ENCODE measurements around the gene NR6A1.

The NR6A1 gene

DNA sequence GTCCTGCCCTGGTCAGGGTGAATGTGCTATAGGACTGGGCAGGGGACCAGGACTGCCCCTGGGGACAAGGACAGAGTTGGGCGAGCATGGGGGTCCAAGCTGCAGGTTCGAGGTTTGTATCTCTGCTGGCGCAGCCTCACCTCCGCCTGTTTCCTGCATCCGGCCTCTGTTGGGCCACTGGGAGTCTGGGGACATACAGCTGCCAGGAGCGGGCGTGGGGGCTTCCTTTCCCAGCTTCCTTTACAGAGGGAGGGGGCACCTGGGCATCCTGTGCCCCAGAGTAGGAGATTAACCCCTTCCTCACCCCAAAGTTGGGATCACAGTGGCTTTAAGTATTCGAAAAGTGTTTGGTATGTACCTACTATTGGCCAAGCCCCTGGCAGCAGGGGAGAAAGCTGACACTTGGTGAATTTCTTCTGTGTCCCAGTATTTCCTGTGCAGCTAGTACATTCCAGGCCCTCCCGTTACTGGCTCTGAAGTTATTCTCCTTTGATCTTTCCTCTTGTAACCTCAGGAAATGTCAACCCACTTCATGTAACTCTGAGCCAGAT lies 24.8 kb upstream of the NR6A1 start:
- no peak for DNase-seq (ENCODE audit: low spot score)

DNA sequence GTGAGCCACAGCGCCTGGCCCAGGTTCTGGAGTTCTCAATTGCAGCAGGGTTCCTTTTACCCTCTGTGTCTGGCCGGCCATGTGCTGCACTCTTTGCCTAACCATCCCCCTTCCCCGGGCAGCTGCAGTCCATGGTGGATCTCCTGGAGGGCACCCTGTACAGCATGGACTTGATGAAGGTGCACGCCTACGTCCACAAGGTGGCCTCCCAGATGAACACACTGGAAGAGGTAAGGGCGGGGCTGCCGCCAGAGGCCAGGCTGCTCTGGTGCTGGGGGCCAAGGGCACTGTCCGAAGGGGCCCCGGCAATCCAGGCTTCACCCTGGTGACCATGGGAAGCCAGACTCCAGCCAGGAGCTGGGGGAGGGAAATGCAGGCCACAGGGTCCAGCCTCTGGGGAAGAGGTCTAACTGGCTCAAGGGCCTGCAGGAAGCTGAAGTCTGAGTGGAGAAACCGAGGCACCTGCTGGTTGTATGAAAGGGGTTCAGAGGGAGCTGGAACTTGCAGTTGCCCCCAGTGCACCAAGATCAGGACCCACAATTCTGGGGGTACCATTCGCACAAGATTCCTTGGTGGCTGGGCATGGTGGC lies 23.9 kb upstream of the NR6A1 start:
- no peak for DNase-seq (ENCODE audit: low spot score)

DNA sequence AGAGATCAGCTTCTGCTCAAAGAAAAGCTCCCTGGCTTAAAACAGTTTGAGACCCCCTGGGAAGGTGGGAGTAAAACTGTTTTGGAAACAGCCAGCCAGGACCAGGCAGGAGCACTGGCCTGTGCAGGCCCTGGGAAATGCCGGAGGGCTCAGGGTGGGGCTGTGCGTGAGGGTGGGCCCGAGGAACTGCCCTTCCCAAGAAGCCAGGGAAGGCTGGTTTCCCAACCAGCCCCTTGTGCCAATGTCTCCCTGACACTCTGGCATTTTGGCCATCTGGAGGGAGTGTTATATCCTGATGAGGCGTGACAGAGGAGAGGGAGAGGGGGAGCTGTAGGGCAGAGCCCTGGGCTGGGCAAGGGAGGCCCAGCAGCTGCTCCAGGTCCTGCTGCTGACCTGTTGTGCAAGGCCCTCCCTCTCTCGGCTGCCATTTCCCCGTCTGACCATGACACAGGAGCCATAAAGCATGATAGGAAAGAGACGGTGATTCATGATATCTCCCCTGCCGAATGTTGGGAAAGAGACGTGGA lies 22.0 kb upstream of the NR6A1 start:
- DNase-seq (ENCODE audit: low spot score), result no peak

DNA sequence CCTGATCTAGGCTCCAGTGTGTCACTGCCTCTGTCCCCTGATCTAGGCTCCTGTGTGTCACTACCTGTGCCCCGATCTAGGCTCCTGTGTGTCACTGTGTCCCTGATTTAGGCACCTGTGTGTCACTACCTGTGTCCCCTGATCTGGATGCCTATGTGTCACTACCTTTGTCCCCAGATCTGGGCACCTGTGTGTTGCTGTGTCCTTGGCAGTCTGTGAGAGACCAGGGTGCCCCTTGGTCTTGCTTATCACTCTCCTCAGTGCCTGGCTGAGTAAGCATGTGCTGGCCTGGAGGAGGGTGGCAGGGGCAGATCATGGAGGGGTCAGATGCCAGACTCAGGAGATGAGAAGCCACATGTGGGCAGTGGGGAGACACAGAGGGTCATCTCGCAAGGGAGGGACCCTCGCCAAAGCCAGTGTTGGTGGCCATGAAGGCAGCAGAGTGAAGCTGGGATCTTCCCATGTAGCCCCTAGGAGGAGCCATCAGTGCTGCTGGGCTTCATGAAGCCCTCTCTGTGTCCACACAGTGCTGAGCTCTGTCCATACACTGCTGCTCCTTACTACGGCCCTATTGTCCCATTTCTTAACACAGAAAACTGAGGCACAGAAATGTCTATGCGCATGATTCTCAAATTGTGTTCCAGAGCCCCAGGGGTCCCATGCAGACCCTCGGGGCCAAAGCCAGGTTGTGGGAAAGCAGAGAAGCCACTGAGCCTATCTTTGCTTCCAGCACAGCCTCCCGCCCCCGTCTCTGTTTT lies 21.3 kb upstream of the NR6A1 start:
- DNase-seq (ENCODE audit: low spot score), result no peak

DNA sequence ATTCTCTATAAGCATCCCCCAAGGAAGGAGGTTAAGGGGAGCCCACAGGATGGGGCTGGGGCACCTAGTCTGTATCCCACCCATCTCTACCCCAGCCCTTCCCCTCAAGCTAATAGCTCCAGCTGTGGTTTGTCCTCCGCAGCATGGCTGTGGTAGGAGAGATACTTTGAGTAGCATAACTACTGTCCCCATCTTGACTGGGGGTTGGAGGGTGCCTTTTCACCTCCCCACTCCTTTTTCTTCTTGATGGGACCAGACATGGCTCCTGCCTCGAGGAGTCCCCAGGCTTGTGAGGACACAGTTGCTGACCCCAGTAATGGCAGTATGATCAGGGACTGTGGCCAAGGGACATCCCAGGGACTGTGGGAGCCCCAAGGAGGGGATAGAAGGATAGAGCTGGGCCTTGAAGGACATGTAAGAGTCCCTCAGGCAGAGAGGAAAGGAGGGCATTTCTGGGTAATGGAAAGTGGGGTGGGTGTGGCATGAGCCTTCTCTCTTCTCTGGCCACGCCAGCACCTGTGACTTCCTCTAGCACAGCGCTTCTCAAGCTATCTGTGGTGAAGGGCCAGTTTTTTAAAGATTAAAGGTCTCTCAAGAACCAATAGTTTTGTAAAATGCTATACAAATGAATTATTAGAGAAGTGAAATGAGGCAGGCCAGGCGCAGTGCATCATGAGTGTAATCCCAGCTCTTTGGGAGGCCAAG lies 19.8 kb upstream of the NR6A1 start:
- DNase-seq (ENCODE audit: low spot score), result no peak

DNA sequence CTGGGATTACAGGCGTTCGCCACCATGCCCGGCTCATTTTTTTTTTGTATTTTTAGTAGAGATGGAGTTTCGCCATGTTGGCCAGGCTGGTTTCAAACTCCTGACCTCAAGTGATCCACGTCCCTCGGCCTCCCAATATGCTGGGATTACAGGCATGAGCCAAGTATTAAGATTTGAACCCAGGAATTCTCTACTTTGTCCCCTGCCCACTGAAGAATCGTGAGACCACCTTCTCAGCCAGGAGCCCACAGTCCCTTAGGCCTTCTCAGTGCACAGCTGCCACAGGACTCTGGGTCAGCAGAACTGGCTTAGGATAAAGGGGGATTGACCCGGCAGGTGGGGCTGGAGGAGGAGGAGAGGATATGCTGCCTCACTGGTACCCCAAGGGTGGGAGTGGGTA lies 19.2 kb upstream of the NR6A1 start:
- no peak for DNase-seq (ENCODE audit: low spot score)

DNA sequence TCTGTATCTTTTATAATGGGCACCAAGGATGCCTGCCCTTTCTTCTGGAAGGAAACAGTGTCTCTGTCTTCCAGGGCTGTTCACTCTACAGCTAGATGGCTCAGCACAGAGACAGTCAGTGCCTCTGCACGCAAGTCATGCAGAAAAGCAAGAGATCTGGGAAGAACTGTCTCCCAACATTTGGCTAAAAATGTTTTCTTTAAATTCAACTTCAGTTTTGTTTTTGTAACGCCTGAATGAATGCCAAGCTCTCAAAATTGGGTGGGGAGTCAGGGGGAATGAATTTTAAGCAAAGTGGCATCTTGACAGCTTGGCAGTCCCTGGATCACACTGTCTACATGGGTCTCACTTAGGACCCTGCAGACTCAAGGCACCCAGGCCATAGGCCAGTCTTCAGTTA lies 18.4 kb upstream of the NR6A1 start:
- DNase-seq (ENCODE audit: low spot score), result no peak

DNA sequence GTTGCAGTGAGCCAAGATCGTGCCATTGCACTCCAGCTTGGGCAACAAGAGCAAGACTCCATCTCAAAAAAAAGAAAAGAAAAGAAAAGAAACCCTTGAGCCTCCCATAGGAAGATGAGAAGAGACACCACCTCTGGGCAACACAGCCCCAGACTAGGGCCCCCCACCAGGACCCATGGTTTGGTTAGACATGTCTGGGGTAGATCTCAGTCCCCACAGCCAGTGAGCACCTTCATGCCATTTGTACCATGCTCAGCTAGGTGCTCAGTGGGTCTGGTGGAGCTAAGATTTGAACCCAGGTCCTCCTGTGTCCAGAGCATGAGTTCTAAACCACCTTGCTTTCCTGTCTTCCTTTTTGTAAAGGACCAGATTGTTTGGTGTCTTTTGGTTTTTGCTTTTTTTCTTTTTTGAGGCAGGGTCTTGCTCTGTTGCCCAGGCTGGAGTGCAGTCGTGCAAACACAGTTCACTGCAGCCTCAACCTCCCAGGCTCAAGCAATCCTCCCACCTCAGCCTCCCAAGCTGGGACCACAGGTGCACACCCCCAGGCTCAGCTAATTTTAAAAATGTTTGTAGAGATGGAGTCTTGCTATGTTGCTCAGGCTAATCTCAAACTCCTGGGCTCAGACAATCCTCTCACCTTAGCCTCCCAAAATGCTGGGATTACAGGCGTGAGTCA lies 17.6 kb upstream of the NR6A1 start:
- no peak for DNase-seq (ENCODE audit: low spot score)

DNA sequence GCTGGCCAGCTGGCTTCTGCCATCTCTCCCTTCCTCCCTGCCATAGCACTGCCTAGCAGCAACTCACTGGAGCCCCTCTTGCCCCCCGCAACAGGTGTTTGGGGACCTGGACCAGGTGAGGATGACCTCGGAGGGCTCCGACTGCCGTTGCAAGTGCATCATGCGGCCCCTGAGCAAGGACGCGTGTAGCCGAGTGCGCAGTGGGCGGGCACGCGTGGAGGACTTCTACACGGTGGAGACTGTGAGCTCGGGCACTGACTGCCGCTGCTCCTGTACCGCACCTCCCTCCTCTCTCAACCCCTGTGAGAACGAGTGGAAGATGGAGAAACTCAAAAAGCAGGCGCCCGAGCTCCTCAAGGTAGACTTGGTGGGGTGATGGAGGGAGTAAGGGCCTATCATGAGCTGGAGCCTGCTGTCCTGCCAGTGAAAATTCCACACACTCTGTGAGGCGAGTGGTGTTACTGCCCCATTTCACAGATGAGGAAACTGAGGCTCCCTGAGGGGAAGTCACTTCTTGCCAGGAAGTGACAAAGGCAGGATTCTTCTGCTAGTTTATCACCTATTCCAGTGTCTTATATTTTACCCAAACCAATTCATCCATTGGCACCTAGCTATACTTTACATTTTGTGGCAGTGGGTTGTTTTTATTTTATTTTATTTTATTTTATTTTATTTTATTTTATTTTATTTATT lies 15.9 kb upstream of the NR6A1 start:
- no peak for DNase-seq (ENCODE audit: low spot score)

DNA sequence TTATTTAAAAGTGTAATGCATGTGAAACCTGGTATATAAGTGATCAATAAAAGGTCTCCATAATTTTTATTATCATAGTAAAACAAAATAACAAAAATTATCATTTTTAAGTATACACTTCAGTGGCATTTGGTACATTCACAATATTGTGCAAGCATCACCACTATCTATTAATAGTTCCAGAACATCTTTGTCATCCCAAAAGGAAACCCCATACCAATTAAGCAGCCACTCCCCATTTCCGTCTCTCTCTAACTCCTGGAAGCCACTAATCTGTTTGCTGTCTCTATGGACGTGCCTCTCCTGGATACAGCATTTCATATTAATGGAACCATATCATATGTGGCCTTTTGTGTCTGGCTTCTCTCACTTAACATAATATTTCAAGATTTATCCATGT lies 13.4 kb upstream of the NR6A1 start:
- no peak for DNase-seq (ENCODE audit: low spot score)

DNA sequence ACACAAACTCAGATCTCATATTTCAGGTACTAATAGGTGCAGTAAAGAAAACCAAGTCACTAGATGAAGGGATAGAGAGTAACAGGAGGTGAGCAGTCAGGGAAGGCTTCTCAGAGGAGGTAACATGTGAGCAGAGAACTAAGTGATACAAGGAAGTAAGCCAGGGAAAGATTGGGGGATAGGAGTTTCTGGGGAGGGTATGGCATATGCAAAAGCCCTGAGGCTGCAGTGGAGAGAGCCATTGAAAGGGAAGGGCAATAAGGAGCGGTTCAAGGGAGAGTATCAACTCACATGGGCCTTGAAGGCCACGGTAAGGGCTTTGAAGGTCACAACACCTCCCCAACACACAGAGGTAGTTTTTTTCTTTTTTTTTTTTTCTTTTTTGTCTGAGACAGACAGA lies 12.7 kb upstream of the NR6A1 start:
- DNase-seq (ENCODE audit: low spot score), result no peak

DNA sequence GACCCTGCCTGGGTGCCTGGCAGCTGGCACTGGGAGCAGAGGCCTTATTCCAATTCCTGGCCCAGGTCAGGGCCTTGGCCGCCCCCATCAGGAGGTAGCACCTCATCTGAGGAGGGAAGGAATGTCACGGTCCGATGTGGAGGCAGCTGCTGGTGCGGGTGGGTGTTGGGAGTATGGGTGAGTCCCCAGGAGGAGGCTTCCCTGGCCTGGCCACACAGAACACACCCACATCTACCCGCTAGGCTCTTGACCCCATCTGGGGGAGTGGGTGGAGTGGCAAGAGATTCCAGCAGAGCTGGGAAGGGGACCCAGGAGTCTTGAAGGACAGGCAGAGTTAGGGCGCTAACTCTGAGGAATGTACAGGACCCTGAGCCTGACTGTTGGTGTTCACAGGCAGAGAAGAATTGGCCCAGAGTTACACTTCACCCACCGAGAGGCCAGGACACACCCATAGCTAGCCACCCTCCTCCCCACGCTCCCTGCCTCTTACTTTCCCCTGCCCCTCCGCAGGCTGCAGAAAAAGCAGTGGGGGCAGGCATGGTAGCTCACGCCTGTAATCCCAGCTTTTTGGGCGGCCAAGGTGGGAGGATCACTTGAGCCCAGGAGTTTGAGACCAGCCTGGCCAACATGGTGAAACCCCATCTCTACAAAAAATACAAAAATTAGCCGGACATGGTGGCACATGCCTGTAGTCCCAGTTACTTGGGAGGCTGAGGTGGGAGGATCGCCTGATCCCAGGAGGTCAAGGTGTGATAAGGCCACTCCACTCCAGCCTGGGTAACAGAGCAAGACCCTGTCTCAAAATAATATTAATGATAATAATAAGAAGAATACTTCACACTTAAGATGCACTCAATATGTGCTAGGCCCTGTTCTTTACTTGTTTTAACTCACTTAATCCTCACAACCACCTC lies 11.8 kb upstream of the NR6A1 start:
- no peak for DNase-seq (ENCODE audit: low spot score)

DNA sequence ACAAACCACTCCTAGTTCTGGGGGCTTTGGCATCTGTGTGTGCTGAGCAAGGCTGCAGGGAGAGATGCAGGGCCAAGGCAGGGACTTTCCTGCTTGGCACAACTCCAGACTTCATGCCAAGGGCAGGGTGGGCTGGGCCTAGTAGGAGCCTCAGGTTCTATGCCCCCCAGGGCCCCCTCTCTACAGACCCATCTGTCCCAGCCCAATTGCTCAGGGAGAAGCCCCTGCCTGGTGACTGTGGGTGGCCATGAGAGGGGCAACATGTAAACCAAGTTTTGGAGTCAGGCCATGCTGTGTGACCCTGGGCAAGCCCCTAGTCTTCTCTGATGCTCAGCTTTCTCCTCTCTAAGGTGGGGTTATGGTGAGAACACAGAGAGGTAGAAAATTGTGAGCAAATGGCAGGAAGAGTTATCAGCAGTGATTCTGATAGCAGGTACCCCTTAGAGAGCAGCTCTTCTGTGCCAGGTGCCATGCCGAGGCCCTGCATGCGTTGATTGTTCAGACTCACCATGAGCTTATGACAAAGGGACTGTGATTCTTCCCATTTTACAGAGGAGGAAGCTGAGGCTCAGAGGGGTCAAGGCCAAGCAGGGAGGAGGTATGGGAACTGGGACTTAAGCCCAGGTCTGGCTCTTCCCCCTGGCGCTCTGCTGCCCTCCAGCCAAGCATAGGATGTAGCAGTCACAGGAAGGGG lies 11.0 kb upstream of the NR6A1 start:
- no peak for DNase-seq (ENCODE audit: low spot score)

DNA sequence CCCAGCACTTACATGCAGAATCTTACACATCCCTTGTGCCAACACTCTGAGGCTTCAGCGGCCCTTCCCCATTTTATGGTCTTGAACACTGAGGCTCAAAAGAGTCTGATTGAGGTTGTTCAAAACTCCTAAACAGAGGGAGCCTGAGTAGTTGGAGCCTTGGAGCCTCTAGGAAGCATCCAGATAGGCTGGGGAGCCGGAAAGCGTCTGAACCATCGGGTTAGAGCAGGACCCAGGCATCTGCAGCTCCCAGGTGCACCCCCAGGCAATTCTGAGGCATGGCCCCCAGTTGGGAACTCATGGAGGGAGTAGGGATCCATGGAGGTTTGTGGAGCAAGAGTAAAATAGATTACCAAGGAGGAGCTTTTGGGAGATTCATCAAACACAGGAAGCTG lies 9.6 kb upstream of the NR6A1 start:
- no peak for DNase-seq (ENCODE audit: low spot score)

DNA sequence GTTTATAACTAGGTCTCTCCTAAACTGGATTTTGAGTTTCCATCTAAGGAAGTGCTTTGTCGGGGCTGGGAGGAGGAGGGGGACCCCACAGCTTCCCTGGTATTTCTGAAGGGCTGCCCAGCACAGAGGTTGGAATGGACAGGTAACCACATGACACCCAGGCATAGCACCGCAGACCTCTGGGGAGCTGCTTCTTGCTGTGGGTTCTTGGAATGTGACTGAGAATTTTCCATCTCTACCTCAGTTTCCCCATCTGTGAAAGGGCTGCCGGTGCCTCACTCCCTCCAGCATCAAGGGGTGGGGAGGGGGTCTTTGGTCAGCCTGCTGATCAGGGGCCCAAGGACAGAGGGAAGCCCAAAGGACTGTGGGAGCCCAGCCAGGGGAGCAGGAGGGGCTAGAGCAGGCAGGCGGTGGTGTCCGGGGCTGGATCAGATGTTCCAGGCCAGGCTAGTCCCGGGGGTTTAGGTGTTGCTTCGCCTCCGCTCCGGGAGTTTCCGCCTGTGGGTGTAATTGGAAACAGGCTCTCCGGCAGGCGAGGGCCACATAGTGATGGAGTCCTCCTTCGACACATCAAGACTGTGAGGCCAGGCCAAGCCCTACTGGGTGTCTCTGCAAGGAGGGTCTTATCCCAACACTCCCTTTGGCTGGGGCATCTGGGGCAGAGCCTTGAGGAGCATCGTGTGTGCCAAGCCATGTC lies 9.1 kb upstream of the NR6A1 start:
- no peak for DNase-seq (ENCODE audit: low spot score)

DNA sequence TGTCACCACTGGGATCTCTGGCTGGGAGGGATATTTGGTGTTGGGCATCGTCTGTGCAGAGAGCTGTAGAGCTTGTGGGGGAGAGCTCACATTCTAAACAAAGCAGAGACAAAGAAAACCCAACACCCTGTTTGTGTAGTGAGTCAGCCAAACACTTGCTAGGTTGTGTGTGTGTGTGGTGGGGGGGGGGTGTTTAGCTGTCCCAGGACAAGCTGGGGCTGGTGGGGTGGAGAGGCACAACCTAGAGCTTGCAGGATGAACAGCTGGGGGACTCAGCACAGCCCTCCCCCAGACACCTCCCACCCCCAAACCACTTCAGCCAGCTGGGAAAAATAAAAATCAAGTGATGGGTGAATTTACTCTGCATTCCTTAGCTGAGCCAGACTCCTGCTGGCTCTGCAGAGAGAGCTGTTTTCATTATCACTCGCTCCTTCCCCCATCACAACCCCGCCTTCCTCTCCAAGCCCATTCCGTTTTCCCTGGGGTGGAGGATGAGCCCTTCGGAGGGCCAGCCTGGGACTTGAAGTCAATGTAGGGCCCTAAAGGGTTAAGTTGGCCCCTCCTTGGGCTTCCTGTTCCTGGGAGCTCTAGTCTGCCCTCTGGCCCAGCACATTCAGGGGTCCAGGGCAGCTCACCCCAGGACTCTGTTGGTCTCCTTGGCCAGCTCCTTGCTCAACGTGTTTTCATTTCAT lies 8.4 kb upstream of the NR6A1 start:
- DNase-seq (ENCODE audit: low spot score), result no peak

DNA sequence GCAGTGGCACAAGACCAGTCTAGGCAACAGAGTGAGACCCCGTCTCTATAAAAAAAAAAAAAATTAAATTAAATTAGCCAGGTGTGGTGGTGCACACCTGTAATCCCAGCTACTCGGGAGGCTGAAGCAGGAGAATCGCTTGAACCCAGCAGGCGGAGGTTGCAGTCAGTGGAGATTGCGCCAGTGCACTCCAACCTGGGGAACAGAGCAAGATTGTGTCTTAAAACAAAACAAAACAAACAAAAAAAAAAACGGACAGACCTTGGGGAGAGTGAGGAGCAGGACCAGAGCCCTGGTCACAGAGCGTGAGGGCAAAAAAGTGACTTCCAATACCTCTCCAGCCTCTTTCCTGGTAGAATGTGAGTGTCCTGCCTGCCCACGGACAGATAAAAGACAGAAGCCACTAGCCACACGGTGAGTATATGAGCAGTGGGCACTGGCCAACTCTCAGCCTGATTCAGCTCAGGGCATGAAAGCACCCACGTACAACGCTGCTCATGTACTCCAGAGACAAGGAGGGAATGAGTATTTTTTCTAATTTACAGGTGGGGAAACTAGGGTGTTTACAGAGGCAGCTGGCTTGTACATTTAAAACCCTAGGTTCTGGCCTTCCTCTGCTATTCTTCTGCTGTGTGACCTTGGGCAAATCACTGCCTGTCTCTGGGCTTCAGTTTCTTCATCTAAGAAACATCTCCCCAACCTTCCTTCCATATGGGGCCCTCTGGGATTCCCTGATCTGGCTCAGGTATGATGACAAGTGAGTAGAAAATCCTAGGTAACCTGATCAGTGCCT lies 7.7 kb upstream of the NR6A1 start:
- DNase-seq (ENCODE audit: low spot score), result no peak
